Fibroblast of lung (primary cell): Measurements from ENCODE around the gene SLIT3.

Experiments used
- CTCF ChIP-seq, 2 donors: IDR thresholded peaks in 1 of 2; conservative IDR thresholded peaks in 1 of 2; 1 replicate in 1 of 2; 2 replicates in 1 of 2; pipeline ENCODE4 v1.5.1; 2011 to 2012; ENCODE audit warnings: low read length in 2 of 2, control low read depth in 1 of 2, inconsistent platforms in 1 of 2, low read depth in 1 of 2, mild to moderate bottlenecking in 1 of 2
- EZH2 ChIP-seq: IDR thresholded peaks from 2 replicates; pipeline ENCODE4 v1.5.1; 2012; ENCODE audit warnings: low read length, control low read depth, mild to moderate bottlenecking; ENCODE audit errors: missing control alignments

DNA sequence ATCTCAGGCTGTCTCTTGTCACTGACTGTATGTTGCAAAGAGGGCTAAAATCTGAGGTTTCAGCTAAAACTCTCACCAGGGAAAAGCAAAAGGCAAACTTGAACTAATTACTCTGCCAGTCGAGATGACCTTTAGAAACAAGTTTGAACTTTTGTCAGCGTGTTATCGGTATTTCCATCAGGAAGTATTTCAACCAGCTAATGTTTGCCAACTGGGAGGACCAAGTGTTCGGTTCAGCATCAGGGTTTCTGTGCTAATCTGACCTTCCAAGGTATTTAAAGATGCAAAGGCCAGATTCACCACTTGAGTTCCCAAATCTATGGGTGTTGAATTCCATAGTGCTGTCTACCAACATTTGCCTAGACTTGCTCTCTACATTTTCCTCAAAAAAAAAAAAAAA is 230.5 kb downstream of the SLIT3 start:
- TF ChIP-seq CTCF (conservative IDR thresholded peaks at IDR 0.05 in 1 of 2, IDR thresholded peaks at IDR 0.05 in 1 of 2; ENCODE audit: low read depth in 1 of 2, low read length in 2 of 2) (no peak), EZH2 (no peak)
